Right ventricle myocardium superior (tissue), 1 donor: ENCODE results near the gene KYAT1. TPM values are rescaled to one million over a fixed set of nuclear protein-coding genes. Genes with fewer than 3 reads are reported as not detected.

Experiments used
- ATAC-seq: fragments of 200-7000 bp; cut with Tn5 transposase; one replicate; pipeline ENCODE4 v1.9.1; 2020; ENCODE audit warnings: mild to moderate bottlenecking; ENCODE audit not compliant: poor library complexity
- DNase-seq: peaks from one replicate; pipeline ENCODE4 v3.0.0-alpha.2; 2020
- intact Hi-C: fragments of 100-400 bp; cut with DNase I; formaldehyde crosslinking; loops from one replicate; pipeline ENCODE4 v1.11.2; 2022
- total RNA-seq: library from RNA; stranded (reverse); fragmentation: NEBNext Ultra II Directional; extraction: Animal tissue kit (Norgen Biotek cat#: 25700); gene quantifications from one replicate; pipeline ENCODE4 v1.2.1, GENCODE V29; 2021
- donor health status: DM: no; HTN: yes; CAD: no; lungs with severe emphysema.

Gene KYAT1
- total RNA-seq, 1 donor from 2014 or later: 12.6 TPM

DNA sequence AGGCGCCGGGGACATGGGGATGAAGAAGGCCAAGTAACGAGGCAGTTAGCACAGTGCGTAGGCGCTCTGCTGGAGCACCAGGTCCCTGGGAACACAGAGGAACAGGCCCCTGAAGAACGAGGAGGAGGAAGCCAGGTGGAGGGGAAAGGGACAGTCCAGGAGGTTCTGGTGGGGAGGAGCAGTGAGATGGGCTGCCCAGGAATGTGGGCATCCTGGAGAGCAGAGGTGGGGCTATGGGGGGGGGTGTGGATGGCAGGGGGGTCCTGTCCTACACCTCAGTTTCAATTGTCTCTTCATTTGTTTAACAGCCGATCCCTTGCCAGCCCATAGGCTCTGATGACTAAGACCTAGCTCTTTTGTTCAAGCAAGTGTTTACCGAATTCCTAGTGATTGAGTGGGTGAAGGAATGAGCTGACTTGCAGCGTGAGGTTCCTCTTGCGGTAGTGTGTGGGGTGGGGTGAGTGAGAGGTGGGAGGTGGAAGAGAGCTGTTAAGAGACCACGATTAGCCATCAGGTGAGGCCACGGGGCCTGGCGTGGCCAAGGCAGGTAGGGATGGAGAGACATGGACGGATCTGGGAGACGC, 30.6 kb upstream of the KYAT1 start:
- intact Hi-C loops: no loop called here
- ATAC-seq (no peak), DNase-seq (no peak)

- intact Hi-C loops: no loop called here
- DNase-seq (peak; percentile 82), ATAC-seq (peak; percentile 68)
These were observed 29.8 kb upstream of the KYAT1 start for GRCh38 chr9:128911529-128912035.

- peak; percentile 4 for ATAC-seq
- intact Hi-C loops: no loop called here
These were observed 29.2 kb upstream of the KYAT1 start for GRCh38 chr9:128910906-128911305.

GRCh38 chr9:128909859-128910258, 28.1 kb upstream of the KYAT1 start:
- no peak for ATAC-seq

More at GRCh38 chr9:128910906-128911305, 29.2 kb upstream of the KYAT1 start:
- no peak for DNase-seq

GRCh38 chr9:128908372-128908771, 26.6 kb upstream of the KYAT1 start:
- ATAC-seq (no peak), DNase-seq (no peak)
- intact Hi-C loops: no loop called here

More at GRCh38 chr9:128909859-128910258, 28.1 kb upstream of the KYAT1 start:
- intact Hi-C loops: no loop called here
- DNase-seq: no peak

GRCh38 chr9:128906741-128907140, 25.0 kb upstream of the KYAT1 start:
- no peak for ATAC-seq
- DNase-seq: no peak
- intact Hi-C loops: no loop called here

GRCh38 chr9:128905964-128906363, 24.2 kb upstream of the KYAT1 start:
- intact Hi-C loops: no loop called here
- no peak for DNase-seq
- no peak for ATAC-seq

- intact Hi-C loops: no loop called here
- ATAC-seq: no peak
- no peak for DNase-seq
These were observed 22.3 kb upstream of the KYAT1 start for GRCh38 chr9:128903871-128904620.

DNA sequence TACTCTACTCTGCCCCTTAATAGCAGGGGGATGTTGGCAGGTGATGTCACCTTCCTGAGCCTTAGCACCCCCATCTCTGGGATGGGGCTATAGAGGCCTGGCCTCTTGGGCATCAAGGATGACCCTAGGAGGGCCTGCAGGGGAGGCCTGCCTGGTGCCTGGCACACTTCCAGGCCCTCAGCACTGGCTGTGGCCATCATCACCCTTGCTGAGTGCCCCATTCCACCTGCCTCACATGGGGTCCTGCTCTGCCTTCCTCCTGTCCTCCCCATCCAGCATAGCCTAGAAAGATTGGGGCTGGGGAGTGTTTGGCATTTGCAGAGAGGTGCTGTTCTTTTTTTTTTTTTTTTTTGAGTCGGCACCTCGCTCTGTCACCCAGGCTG, 21.3 kb upstream of the KYAT1 start:
- intact Hi-C loops: no loop called here
- no peak for ATAC-seq
- no peak for DNase-seq

DNA sequence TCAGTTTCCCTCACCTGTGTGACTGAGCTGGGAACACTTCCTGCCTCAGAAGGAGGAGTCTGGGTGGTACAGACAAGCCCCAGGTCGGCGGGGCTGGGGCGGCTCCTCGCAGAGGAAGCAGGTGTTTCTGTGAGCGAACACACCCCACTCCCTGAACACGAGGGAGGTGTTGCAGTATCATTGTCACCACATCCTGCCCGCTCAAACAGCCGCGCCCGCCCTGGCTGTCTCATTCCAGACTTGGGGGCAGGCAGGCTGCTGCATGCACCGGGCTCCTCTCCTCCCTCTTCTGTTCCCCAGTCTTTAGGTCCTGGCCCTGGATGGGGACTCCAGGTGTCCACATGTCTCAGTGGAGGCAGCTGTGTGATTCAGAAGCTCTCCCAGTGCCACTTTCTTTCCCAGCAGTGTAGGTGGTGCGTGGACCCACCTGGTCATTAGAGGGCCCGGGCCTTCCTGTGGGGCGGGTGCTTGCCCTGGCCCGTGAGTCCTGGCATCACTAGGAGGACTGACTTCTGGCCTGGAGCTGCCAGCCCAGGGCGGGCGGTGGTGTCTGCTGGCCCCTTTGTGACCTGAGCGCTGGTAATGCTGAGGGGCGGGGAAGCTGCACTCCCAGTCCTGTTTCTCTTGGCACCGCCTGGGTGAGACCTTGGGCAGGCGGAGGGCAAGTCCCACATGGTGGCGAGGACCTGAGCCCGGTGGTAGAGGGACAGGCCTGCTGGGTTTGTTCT, 20.8 kb upstream of the KYAT1 start:
- intact Hi-C loops: no loop called here
- ATAC-seq: peak; percentile 57
- peak; percentile 73 for DNase-seq

GRCh38 chr9:128901822-128902221, 20.1 kb upstream of the KYAT1 start:
- DNase-seq (no peak), ATAC-seq (no peak)
- intact Hi-C loops: no loop called here

GRCh38 chr9:128901379-128901778, 19.6 kb upstream of the KYAT1 start:
- no peak for DNase-seq
- no peak for ATAC-seq
- intact Hi-C loops: no loop called here

GRCh38 chr9:128899566-128900322, 18.0 kb upstream of the KYAT1 start:
- no peak for ATAC-seq
- DNase-seq: no peak
- intact Hi-C loops: no loop called here

- intact Hi-C loops: no loop called here
- ATAC-seq (no peak), DNase-seq (no peak)
These were observed 17.3 kb upstream of the KYAT1 start for GRCh38 chr9:128898845-128899565.

- ATAC-seq: no peak
- DNase-seq: no peak
- intact Hi-C loops: no loop called here
These were observed 16.6 kb upstream of the KYAT1 start for GRCh38 chr9:128898382-128898781.

DNA sequence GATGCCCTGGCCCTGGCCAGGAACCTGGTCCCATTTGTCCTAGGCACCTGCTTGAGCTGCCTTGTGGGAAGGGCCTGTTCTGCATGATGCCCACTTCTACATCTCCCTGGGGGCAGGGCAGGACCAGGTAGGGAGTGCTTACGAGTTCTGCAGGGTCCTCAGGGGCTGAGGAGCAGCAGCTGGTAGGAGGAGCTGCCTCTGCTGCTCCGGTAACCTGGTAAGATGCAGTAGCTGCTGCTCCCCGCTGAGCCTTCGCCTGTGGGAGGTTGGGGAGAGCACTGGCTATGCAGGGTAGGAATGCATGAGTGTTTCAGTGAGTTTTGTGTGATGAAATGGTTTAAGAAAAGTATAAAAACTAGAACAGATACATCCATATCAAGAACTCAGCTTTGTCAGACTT, 13.8 kb upstream of the KYAT1 start:
- ATAC-seq: no peak
- intact Hi-C loops: no loop called here
- no peak for DNase-seq

- intact Hi-C loops: no loop called here
- DNase-seq: no peak
- no peak for ATAC-seq
These were observed 13.0 kb upstream of the KYAT1 start for GRCh38 chr9:128894764-128895163.

- DNase-seq: no peak
- intact Hi-C loops: no loop called here
- no peak for ATAC-seq
These were observed 11.6 kb upstream of the KYAT1 start for GRCh38 chr9:128893354-128893753.
